Stomach (tissue), 9 donors: ENCODE results near the gene P3H4. TPM values are rescaled to one million over a fixed set of nuclear protein-coding genes. Genes with fewer than 3 reads are reported as not detected.

Experiments used
- DNase-seq, 2 donors: peaks; one replicate each; pipeline versions ENCODE4 v3.0.0 to v3.0.0-alpha.2; 2013 to 2019
- H3K27ac ChIP-seq, 5 donors: fragments of 200-600 bp in 4 of 5; sonication (generic) in 4 of 5; one replicate each; pipeline ENCODE4 v1.5.1; 2013 to 2019; ENCODE audit warnings: mild to moderate bottlenecking in 1 of 5, moderate library complexity in 1 of 5
- H3K27me3 ChIP-seq, 3 donors: fragments of 200-600 bp; sonication (generic); one replicate each; pipeline ENCODE4 v1.5.1; 2017 to 2019; ENCODE audit warnings: mixed run types in 1 of 3
- H3K36me3 ChIP-seq, 4 donors: fragments of 200-600 bp; sonication (generic); 1 replicate in 3 of 4; 2 replicates in 1 of 4; pipeline ENCODE4 v1.5.1; 2016 to 2019
- H3K4me1 ChIP-seq, 4 donors: fragments of 200-600 bp; sonication (generic); one replicate each; pipeline ENCODE4 v1.5.1; 2016 to 2019
- H3K4me3 ChIP-seq, 4 donors: fragments of 200-600 bp; sonication (generic) in 3 of 4; one replicate each; pipeline ENCODE4 v1.5.1; 2016 to 2019; ENCODE audit warnings: mild to moderate bottlenecking in 1 of 4
- H3K9me3 ChIP-seq, 4 donors: fragments of 200-600 bp; sonication (generic); one replicate each; pipeline ENCODE4 v1.5.1; 2016 to 2019
- CTCF ChIP-seq, 7 experiments: fragments of 450-650 bp in 4 of 7; fragments of 200-600 bp in 3 of 7; sonication (generic) in 3 of 7; IDR thresholded peaks; one replicate each; pipeline ENCODE4 v1.5.1; 2016 to 2019; ENCODE audit warnings: antibody characterized with exemption in 7 of 7, control low read depth in 2 of 7, mild to moderate bottlenecking in 1 of 7
- EP300 ChIP-seq: sonication (generic); formaldehyde crosslinking; IDR thresholded peaks from one replicate; pipeline ENCODE4 v1.6.1; 2017; ENCODE audit warnings: antibody characterized with exemption
- POLR2A ChIP-seq, 4 donors: fragments of 450-650 bp; IDR thresholded peaks; one replicate each; pipeline ENCODE4 v1.6.1; 2016; ENCODE audit warnings: antibody characterized with exemption in 4 of 4, control low read depth in 2 of 4, mild to moderate bottlenecking in 1 of 4, moderate library complexity in 1 of 4
- POLR2AphosphoS5 ChIP-seq, 3 donors: sonication (generic); formaldehyde crosslinking; IDR thresholded peaks; one replicate each; pipeline ENCODE4 v1.6.1; 2016; ENCODE audit warnings: antibody characterized with exemption in 3 of 3
- WGBS, 5 donors: extraction: QIAGEN DNeasy Blood & Tissue Kit in 3 of 5; methylation state at CpG; one replicate each; pipeline versions ENCODE4 v1.1.5 to v1.1.7; 2013 to 2018; 5-methylcytosine and 5-hydroxymethylcytosine counted together
- intact Hi-C: fragments of 100-400 bp; cut with DNase I; formaldehyde crosslinking; loops from one replicate; pipeline ENCODE4 v1.15.1; 2023; ENCODE audit warnings: low total_unique reads
- polyA plus RNA-seq, 3 donors: library from polyadenylated mRNA; stranded (reverse); fragments of 200-250 nt; gene quantifications; one replicate each; pipeline ENCODE4 v1.2.3, GENCODE V29; 2013
- total RNA-seq, 5 donors: library from RNA; depleted of rRNA; stranded (reverse); fragments of >200 nt; gene quantifications; one replicate each; pipeline versions ENCODE4 v1.1.0 to v1.2.3, GENCODE V29; 2014 to 2016
- donor health status: healthy with polysubstance abuse.
- donor health status: Bipolar disorder and iron deficiency.
- donor health status: healthy.

P3H4 gene
- total and polyA plus RNA-seq, 8 donors: 4.0 to 64.6 (median 7.6) TPM

- DNase-seq: peak in 1 of 2 donors; percentile 12
- no peaks in the 10 kb centered on the region for H3K27me3 ChIP-seq
- H3K4me1 ChIP-seq: peaks cover 35 to 42% (median 35%) of the 10 kb centered on the region in 4 donors
- intact Hi-C loops: no loop called here
- H3K36me3 ChIP-seq: no peaks in the 10 kb centered on the region
- no peak overlapping the region for H3K4me3 ChIP-seq
- no peak overlapping the region for H3K27ac ChIP-seq
- WGBS, 5 donors: 80 to 95% (median 83%) methylated on average over 10 of the region's 10 CpGs
- TF ChIP-seq CTCF (IDR thresholded peaks at IDR 0.05) (no peak), POLR2AphosphoS5 (IDR thresholded peaks at IDR 0.05) (no peak), EP300 (no peak), POLR2A (IDR thresholded peaks at IDR 0.05) (no peak)
- H3K9me3 ChIP-seq: no peaks in the 10 kb centered on the region
These were observed 15.4 kb downstream of the P3H4 start for GRCh38 chr17:41796121-41796895.

GRCh38 chr17:41794540-41794975 lies 17.2 kb downstream of the P3H4 start:
- intact Hi-C loops: no loop called here
- no peak for DNase-seq
- Histone ChIP-seq H3K4me1 (peaks cover 25 to 30% (median 27%) of the 10 kb centered on the region in 4 donors), H3K27me3 (no peaks in the 10 kb centered on the region), H3K27ac (peak overlapping the region in 2 of 5 donors; percentile 84 to 89), H3K9me3 (no peaks in the 10 kb centered on the region), H3K4me3 (no peak overlapping the region), H3K36me3 (no peaks in the 10 kb centered on the region)
- no peak for TF ChIP-seq POLR2A (IDR thresholded peaks at IDR 0.05)
- no peak for TF ChIP-seq CTCF (IDR thresholded peaks at IDR 0.05)
- no peak for TF ChIP-seq POLR2AphosphoS5 (IDR thresholded peaks at IDR 0.05)
- TF ChIP-seq EP300: no peak
- WGBS, 5 donors: 91 to 97% (median 93%) methylated on average over 5 of the region's 5 CpGs

- DNase-seq: peak in 1 of 2 donors; percentile 47
- no peak overlapping the region for H3K4me3 ChIP-seq
- intact Hi-C loops: no loop called here
- WGBS, 5 donors: 66 to 76% (median 70%) methylated on average over 14 of the region's 14 CpGs
- H3K36me3 ChIP-seq: no peaks in the 10 kb centered on the region
- peak overlapping the region; percentile 69 to 89 (median 84) for H3K27ac ChIP-seq
- H3K4me1 ChIP-seq: peaks cover 25 to 30% (median 27%) of the 10 kb centered on the region in 4 donors
- TF ChIP-seq CTCF (IDR thresholded peaks at IDR 0.05): no peak
- no peak for TF ChIP-seq POLR2AphosphoS5 (IDR thresholded peaks at IDR 0.05)
- no peak for TF ChIP-seq POLR2A (IDR thresholded peaks at IDR 0.05)
- TF ChIP-seq EP300: no peak
- H3K27me3 ChIP-seq: no peaks in the 10 kb centered on the region
- no peaks in the 10 kb centered on the region for H3K9me3 ChIP-seq
These were observed 17.8 kb downstream of the P3H4 start for GRCh38 chr17:41793784-41794539.

GRCh38 chr17:41792845-41793783 lies 18.6 kb downstream of the P3H4 start:
- Histone ChIP-seq H3K4me1 (peaks cover 25 to 30% (median 27%) of the 10 kb centered on the region in 4 donors), H3K27me3 (no peaks in the 10 kb centered on the region), H3K9me3 (no peaks in the 10 kb centered on the region), H3K4me3 (peak overlapping the region in 1 of 4 donors; percentile 9), H3K36me3 (no peaks in the 10 kb centered on the region), H3K27ac (peak overlapping the region; percentile 69 to 89 (median 84))
- DNase-seq: peak; percentile 83 to 94
- TF ChIP-seq POLR2AphosphoS5 (IDR thresholded peaks at IDR 0.05): peak in 2 of 3 donors; percentile 59 to 67
- TF ChIP-seq CTCF (IDR thresholded peaks at IDR 0.05): no peak
- intact Hi-C loops: no loop called here
- 17 to 33% (median 23%) methylated on average over 12 to 22 of the region's 22 CpGs for WGBS, 5 donors
